ENCODE results near the gene TICRR.
"Not testable (repeated sequence)": the region's sequence is repeated elsewhere in the genome, so short reads cannot be mapped to it uniquely, and the experiment has no call there.

Gene TICRR

DNA sequence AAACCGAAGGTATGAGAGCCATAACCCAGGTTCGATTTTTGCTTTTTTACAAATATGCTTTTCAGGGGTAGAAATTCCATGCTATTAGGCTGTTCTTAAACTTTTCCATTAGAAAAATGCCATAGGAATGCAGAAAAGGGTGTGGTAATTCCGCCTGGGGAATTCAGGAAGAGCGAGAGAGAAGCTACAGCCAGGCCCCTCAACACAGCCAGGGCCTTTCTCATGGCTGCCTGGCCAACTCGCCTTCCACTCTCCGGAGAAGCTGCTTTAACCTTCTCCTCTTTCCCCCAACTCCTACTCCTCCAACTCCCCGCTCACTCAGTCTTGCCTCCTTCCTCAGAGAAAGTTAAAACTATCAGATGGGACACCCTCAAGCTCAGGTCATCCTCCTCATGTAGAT lies 9.1 kb upstream of the TICRR start:
- DNase-seq (ENCODE audit: low read depth, low spot score), result no peak

DNA sequence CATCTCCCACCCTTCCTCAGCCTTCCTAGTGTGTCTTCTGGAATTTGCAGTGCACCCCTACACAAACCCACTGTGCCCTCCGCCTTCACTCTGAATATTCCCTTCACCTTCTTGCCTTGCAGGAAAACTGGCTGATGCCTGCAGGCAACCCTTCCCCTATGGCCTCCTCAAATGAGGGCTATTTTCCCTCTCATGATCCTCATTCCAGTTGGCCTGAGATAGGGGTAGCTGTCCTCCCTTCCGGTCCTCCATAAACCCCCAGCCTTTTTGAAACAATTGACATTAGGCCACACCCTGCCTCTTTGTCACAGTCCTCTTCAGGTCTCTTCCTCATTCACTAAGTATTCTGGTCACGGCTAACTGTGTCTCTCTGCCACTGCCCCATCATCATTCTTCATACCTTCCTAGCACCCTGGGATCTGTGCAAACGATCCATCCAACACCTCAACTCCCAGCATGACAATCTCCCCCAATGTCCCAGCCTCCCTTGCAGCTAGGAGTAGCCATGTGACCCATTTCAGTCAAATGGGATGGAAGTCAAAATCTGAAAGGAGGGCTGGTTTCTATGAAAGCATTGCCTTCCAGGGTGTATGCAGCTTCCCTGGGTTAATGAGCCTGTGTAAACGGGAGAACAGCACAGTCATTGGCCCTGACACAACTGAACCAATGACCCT lies 8.5 kb upstream of the TICRR start:
- DNase-seq (ENCODE audit: low read depth, low spot score), result no peak

DNA sequence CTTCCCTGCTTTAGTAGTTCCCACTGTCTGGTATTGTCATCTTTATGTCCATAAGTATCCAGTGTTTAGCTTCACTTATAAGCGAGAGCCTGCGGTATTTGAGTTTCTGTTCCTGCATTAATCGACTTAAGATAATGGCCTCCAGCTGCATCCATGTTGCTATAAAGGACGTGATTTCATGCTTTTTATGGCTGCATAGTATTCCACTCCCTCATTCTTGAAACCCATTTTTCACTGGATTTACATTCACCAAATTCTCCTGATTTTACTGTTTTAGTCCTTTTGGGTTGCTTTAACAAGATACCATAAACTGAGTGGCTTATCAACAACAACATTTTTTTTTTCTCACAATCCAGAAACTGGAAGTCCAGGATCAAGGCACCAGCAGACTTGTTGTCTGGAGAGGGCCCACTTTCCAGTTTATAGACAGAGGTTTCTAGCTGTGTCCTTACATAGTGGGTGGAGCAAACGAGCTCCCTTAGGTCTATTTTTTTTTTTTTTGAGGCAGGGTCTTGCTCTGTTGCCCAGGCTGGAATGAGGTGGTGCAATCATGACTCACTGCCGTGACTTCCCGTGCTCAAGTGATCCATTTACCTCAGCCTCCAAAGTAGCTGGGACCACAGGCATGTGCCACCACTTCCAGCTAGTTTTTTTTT lies 6.1 kb upstream of the TICRR start:
- DNase-seq (ENCODE audit: low read depth, low spot score), result no peak

DNA sequence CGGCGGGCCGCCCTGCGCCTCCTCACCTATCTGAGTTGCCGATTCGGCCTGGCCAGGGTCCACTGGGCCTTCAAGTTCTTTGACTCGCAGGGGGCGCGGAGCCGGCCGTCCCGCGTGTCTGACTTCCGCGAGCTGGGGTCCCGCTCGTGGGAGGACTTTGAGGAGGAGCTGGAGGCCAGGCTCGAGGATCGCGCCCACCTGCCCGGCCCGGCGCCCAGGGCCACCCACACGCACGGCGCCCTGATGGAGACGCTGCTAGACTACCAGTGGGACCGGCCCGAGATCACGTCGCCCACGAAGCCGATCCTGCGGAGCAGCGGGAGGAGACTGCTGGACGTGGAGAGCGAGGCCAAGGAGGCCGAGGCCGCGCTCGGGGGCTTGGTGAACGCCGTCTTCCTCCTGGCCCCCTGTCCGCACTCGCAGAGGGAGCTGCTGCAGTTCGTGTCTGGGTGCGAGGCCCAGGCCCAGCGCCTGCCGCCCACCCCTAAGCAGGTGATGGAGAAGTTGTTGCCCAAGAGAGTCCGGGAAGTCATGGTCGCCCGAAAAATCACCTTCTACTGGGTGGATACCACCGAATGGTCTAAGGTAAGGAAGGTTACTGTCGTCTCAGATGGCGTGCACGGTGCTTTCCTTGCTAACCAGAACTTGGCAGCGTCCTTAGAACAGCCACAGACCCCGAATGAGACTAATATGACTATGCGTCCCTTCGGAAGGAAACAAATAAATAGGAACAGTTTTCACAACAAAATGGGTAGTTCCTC lies 567 bp downstream of the TICRR start:
- DNase-seq (ENCODE audit: low read depth, low spot score), result no peak

DNA sequence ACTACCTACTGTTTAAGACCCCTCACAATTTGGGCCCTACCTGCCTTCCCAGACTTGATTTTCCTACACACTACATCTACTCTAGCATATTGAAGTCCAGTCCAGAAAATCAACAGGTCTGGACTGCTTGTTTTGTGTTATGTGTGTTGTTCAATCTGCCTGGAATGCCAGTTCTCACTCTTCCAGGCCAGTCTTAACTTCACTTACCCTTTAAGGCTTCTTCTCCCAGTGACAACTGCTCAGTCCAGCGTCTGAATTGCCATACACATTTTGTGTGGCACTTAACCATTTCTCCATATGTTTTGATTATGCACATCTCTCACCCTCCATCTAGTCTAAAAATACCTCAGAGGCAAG lies 1.1 kb downstream of the TICRR start:
- DNase-seq (ENCODE audit: low read depth, low spot score), result no peak

DNA sequence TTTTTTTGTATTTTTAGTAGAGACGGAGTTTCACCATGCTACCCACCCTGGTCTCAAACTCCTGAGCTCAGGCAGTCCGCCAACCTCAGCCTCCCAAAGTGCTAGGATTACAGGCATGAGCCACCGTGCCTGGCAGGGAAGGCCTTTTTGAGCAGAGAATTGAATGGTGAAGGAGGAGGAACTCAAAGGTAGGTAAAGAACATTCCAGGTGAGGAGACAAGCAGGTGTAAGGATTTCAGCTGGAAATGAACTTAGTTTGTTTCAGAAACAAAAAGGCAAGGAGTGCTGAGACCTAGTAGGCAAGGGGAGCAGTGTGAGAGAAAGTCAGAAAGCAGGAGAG lies 2.5 kb downstream of the TICRR start:
- no peak for DNase-seq (ENCODE audit: low read depth, low spot score)

DNA sequence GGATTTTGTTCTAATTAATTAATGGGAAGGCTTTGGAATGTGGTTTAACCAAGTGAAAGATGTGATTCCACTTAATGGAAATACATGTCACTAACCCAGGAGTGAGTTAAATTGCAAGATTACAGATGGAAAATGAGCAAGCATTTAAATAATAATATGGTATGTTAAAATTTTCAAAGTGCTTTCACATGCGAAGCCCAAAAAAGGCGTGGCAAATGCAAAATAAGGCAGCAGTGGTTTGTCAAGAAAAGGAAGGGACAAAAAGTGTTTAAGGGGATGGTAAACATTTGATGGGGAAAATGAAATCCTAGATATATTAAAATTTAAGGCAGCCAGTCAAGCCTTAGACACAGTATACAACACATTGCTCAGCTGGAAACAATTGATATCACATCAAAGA lies 2.9 kb downstream of the TICRR start:
- DNase-seq (ENCODE audit: low read depth, low spot score), result no peak

GRCh38 chr15:89580747-89581146 lies 5.5 kb downstream of the TICRR start:
- not testable (repeated sequence) for DNase-seq (ENCODE audit: low read depth, low spot score)

DNA sequence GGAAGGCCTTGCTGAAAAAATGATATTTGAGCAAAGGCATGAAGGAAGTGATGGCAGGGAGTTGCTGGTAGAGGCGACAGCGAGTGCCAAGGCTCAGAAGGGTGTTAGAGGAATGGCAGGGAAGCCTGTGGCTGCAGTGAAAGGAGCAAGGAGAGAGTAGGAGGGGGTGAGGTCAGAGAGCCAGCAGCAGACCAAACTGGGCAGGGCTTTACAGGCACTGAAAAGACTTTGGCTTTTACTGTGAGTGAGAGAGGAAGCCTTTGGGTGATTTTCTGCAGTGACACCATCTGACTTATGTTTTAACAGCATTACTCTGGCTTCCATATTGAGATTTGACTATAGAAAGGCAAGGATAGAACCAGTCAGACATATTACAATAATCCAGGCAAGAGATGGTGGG lies 11.4 kb downstream of the TICRR start:
- no peak for DNase-seq (ENCODE audit: low read depth, low spot score)

DNA sequence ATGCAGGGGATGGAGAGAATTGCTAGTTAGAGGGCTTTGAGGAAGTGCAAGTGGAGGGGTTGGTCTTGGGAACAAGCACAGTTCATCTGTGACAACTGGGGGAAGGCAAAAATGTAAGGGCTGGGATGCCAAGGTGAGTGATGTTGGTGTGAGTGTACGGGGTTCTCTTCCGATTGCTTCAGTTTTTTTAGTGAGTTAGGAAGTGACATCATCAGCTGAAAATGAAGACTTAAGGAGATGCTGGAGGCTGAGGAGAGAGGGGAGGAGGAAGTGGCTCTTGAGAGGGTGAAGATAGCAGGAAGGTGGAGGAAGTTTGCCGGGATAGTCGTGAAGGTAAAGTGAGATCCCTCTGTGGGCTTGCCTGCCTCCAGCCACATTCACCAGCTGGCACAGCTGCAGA lies 12.7 kb downstream of the TICRR start:
- no peak for DNase-seq (ENCODE audit: low read depth, low spot score)

DNA sequence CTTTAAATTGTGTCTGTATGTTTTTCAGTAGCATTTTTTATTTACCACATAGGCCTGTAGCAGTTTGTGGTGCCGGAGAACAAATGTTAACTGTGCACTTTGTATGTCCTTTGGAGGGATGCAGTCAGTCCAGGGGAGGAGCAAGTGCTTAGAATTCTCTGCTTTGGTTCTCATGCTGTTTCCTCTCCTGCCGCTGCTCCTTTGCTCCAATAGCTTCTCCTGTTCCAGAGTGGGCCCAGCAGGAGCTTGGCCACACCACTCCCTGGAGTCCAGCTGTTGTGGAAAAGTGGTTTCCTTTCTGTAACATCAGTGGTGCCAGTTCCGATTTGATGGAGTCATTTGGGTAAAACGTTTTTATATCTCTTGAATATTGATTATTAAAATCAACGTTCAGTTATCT lies 16.6 kb downstream of the TICRR start:
- DNase-seq (ENCODE audit: low read depth, low spot score), result no peak

DNA sequence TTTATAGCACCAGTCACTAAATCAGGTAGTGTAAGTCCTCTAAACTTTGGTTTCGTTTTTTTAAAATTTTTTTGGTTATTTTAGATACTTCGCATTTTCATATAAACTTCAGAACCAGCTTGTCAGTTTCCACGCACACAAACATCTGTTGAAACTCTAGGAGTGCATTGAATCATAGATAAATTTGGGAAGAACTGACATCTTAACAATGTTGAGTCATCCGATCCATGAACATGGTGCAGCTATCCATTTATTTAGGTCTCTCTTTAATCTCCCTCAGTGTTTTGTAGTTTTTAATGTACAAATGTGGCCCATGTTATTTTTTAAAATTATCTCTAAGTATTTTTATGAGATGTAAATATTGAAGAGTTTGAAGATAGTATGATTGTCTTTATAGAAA lies 17.7 kb downstream of the TICRR start:
- DNase-seq (ENCODE audit: low read depth, low spot score), result no peak

GRCh38 chr15:89599021-89599420 lies 23.8 kb downstream of the TICRR start:
- no peak for DNase-seq (ENCODE audit: low read depth, low spot score)

DNA sequence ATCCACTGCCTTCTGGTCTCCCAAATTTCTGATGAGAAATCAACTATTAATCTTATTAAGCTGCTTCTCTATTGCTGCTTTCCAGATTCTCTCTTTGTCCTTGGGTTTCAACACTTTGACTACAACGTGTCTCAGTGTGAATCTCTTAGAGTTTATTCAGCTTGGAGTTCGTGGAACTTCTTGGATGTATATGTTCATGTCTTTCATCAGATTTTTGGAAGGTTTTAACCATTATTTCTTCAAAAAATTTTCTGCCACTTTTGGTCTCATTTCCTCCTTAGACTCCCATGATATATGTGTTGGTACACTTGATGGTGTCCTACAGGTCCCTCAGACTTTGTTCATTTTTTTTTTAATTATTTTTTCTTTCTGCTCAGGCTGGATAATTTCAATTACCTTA lies 36.0 kb downstream of the TICRR start:
- no peak for DNase-seq (ENCODE audit: low read depth, low spot score)

- no peak for DNase-seq (ENCODE audit: low read depth, low spot score)
These were observed 37.8 kb downstream of the TICRR start for GRCh38 chr15:89613031-89613430.

GRCh38 chr15:89614164-89614563 lies 38.9 kb downstream of the TICRR start:
- DNase-seq (ENCODE audit: low read depth, low spot score), result no peak

DNA sequence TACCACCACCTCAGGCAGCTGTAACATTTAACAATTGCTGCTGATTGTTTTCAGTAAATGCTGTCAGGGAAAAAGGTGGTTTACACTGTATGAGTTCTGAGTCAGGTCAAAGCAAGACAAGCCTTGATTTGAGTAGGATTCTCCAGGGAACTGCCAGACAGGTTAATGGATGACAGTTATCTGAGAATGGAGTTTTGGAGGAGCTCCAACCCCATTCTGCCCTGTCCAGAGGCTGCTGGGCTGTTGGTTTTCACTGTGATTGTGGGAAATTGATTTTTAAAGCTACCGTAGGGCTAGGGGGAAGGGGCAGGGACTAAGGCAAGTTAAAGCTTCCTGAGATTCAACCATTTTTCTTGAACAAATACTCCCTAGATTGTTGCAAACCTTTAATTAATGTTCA lies 39.9 kb downstream of the TICRR start:
- no peak for DNase-seq (ENCODE audit: low read depth, low spot score)

- DNase-seq (ENCODE audit: low read depth, low spot score), result no peak
These were observed 41.0 kb downstream of the TICRR start for GRCh38 chr15:89616228-89616627.

DNA sequence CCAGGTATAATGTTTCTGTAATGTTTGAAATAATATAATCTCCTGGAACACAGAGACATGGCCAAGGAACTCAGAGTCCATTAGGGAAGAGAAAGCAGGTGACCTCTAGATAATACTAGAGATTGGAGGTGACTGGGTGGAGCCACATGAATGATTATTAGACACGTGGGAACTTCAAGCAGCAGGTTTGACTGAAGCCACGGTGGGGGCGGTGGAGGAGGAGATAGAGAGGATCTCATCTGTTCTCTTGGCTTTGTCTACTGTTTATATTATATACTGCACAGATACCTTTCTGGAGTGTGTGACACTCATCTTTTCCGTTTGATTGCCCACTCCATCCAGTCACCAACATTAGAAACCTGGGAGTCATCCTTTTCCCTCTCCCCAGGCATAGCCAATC lies 46.3 kb downstream of the TICRR start:
- no peak for DNase-seq (ENCODE audit: low read depth, low spot score)

DNA sequence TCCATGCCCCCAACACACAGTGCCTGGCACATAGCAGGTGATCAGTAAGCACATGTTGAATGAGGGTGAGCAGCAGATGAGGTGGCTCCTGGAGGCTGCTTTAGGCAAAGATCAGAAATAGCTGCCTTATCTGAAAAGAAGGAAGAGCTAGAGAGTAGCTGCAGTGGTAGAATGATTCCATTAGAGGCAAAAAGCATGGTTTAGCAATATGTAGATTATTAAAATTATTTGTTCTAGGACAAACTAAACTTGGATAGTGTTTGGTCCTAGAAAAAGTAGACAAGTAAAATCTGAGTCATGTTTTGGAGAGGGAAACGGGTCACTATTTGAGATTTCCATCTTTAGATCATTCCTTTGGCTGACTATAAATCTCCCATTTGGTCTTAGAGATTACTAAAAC lies 47.9 kb downstream of the TICRR start:
- DNase-seq (ENCODE audit: low read depth, low spot score), result no peak

DNA sequence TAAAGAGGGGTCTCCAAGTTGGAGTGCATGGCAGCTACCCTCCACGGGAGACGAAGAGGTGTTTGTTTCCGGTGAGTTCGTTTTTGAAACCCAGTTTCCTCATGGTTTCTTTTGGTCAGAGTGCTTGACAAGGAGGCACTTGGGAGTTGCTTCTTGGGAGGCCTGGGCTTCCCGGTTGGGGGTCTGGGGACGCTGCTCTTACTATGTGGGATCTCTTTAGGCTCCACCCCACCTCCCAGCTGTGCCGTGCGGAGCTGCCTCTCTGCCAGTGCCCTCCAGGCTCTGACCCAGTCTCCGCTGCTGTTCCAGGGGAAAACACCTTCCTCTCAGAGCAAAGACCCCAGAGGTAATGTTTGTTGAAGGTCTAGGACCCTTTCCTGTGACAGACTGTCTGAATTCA lies 50.4 kb downstream of the TICRR start:
- DNase-seq (ENCODE audit: low read depth, low spot score), result no peak

DNA sequence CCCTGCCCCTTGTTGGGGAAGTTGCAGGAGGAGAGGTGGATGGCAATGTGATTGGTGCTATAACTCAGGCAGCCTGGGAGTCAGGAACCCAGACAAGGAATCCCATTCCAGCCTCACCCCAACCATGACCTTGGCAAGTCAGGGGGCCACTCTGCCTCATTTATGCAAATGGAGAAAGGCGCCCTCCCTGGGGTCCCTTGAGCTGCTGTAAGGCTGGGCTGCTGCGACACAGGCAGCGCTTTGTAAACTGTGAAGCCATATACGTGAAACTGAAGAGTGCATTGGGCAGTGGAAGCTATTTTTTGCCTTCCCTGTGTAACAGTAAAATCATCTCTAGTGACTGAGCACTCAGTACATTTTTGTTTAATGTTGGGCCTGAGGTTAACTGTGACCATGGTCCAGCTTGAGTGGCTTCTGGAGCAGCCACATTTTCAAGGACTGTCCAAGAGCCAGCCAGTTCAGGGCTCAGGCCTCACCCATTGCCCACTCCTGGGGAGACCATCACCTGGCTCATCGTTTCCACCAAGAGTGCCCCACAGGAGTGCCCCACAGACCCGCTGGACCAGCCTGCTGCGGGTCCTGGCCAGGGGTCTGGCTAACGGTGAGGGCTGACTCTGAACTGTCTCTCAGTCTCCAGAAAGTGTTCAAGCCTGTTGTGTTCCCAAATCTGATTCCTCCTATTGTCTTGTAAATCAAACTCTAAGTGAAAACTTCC lies 52.1 kb downstream of the TICRR start:
- no peak for DNase-seq (ENCODE audit: low read depth, low spot score)

DNA sequence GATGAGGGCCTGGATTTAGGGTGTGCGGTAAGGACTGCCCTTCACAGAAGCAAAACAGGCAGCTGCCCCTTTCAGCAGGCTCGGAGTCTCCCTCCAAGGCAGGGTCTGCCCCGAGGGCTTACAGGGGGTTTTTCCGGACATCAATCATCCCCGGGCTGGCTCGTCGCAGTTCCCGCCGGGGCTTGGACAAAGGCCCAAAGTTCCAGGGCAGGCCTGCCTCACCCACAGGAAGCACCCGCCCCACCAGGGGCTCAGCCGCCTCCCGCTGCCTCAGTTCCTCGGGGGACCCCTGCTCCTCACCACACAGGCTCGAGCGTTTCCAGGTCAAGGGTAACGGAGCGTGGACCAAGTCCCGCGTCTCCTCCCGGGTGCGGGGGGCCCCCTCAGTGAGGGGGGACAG lies 53.0 kb downstream of the TICRR start:
- DNase-seq (ENCODE audit: low read depth, low spot score), result no peak
